Esophagus squamous epithelium (tissue), 5 donors: Measurements from ENCODE around the gene CADM4. TPM values are rescaled to one million over a fixed set of nuclear protein-coding genes. Genes with fewer than 3 reads are reported as not detected.
"Not testable (repeated sequence)": the region's sequence is repeated elsewhere in the genome, so short reads cannot be mapped to it uniquely, and the experiment has no call there.

Experiments used
- DNase-seq: peaks from one replicate; lab custom pipeline; 2025; lab: John Stamatoyannopoulos, UW
- H3K27ac ChIP-seq, 4 donors: fragments of 200-600 bp; sonication (generic); one replicate each; pipeline ENCODE4 v1.5.1; 2016 to 2019; ENCODE audit warnings: mild to moderate bottlenecking in 1 of 4
- H3K27me3 ChIP-seq, 4 donors: fragments of 200-600 bp; sonication (generic); 1 replicate in 3 of 4; 2 replicates in 1 of 4; pipeline versions ENCODE4 v1.5.1 to v1.6.0; 2017 to 2021; ENCODE audit warnings: antibody characterized with exemption in 1 of 4
- H3K36me3 ChIP-seq, 3 donors: fragments of 200-600 bp; sonication (generic); one replicate each; pipeline ENCODE4 v1.5.1; 2016 to 2019
- H3K4me1 ChIP-seq, 3 donors: fragments of 200-600 bp; sonication (generic); one replicate each; pipeline ENCODE4 v1.5.1; 2017 to 2019
- H3K4me3 ChIP-seq, 4 donors: fragments of 200-600 bp; sonication (generic); 1 replicate in 3 of 4; 2 replicates in 1 of 4; pipeline ENCODE4 v1.5.1; 2016 to 2019; ENCODE audit warnings: mild to moderate bottlenecking in 2 of 4, moderate library complexity in 1 of 4
- H3K9me3 ChIP-seq, 3 donors: fragments of 200-600 bp; sonication (generic); one replicate each; pipeline ENCODE4 v1.5.1; 2016 to 2019
- POLR2A ChIP-seq, 4 donors: fragments of 450-650 bp; IDR thresholded peaks; one replicate each; pipeline ENCODE4 v1.6.1; 2017; ENCODE audit warnings: antibody characterized with exemption in 4 of 4, mild to moderate bottlenecking in 4 of 4, moderate library complexity in 3 of 4
- WGBS, 2 donors: methylation state at CpG; one replicate each; pipeline ENCODE4 v1.1.5; 2018; 5-methylcytosine and 5-hydroxymethylcytosine counted together
- intact Hi-C: fragments of 100-400 bp; cut with DNase I; formaldehyde crosslinking; loops from one replicate; pipeline ENCODE4 v1.15.0; 2022
- total RNA-seq, 4 donors: library from RNA; depleted of rRNA; stranded (reverse); fragments of >200 nt; gene quantifications; one replicate each; pipeline ENCODE4 v1.1.0, GENCODE V29; 2016
- TF ChIP-seq, protein P1 (sequence below), 6 experiments: fragments of 450-650 bp in 4 of 6; fragments of 200-600 bp in 2 of 6; sonication (generic) in 2 of 6; IDR thresholded peaks; one replicate each; pipeline ENCODE4 v1.5.1; 2016 to 2019; ENCODE audit warnings: antibody characterized with exemption in 6 of 6, mild to moderate bottlenecking in 4 of 6, moderate library complexity in 4 of 6
- donor health status: DM: yes; HTN: yes; CAD: no.

The CADM4 gene
- total RNA-seq, 4 donors from 2014 or later = 8.8 to 22.8 (median 10.5) TPM

DNA sequence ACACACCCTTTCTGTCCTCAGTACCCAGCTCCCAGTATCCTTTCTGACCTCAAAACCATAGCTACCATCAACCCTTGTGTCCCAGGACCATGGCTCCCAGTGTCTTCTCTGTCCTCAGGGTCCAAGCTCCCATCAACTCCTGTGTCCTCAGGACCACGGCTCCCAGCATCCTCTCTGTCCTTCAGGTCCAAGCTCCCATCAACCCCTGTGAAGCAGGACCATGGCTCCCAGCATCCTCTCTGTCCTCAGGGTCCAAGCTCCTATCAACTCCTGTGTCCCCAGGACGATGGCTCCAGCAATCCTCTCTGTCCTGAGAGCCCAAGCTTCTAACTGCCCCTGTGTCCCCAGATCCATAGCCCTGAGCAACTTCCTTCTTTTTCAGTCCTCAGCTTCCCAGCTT, 1.7 kb upstream of the CADM4 start:
- Histone ChIP-seq H3K36me3 (no peaks in the 10 kb centered on the region), H3K9me3 (no peaks in the 10 kb centered on the region), H3K27ac (no peak overlapping the region), H3K27me3 (peaks cover 0 to 17% (median 0%) of the 10 kb centered on the region in 4 donors), H3K4me3 (no peak overlapping the region), H3K4me1 (peaks cover 9 to 33% (median 10%) of the 10 kb centered on the region in 3 donors)
- 75 to 84% methylated on average over 2 of the region's 2 CpGs for WGBS, 2 donors
- DNase-seq = no peak
- intact Hi-C loops = no loop called here
- TF ChIP-seq, protein P1, sequence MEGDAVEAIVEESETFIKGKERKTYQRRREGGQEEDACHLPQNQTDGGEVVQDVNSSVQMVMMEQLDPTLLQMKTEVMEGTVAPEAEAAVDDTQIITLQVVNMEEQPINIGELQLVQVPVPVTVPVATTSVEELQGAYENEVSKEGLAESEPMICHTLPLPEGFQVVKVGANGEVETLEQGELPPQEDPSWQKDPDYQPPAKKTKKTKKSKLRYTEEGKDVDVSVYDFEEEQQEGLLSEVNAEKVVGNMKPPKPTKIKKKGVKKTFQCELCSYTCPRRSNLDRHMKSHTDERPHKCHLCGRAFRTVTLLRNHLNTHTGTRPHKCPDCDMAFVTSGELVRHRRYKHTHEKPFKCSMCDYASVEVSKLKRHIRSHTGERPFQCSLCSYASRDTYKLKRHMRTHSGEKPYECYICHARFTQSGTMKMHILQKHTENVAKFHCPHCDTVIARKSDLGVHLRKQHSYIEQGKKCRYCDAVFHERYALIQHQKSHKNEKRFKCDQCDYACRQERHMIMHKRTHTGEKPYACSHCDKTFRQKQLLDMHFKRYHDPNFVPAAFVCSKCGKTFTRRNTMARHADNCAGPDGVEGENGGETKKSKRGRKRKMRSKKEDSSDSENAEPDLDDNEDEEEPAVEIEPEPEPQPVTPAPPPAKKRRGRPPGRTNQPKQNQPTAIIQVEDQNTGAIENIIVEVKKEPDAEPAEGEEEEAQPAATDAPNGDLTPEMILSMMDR (IDR thresholded peaks at IDR 0.05) = no peak
- no peak for TF ChIP-seq POLR2A (IDR thresholded peaks at IDR 0.05)

GRCh38 chr19:43640424-43640757, 741 bp upstream of the CADM4 start:
- Histone ChIP-seq H3K4me1 (peaks cover 9 to 41% (median 10%) of the 10 kb centered on the region in 3 donors), H3K27ac (peak overlapping the region in 3 of 4 donors; percentile 75 to 93 (median 80)), H3K9me3 (no peaks in the 10 kb centered on the region), H3K36me3 (no peaks in the 10 kb centered on the region), H3K4me3 (peak overlapping the region; percentile 49 to 80 (median 69)), H3K27me3 (peaks cover 0 to 20% (median 0%) of the 10 kb centered on the region in 4 donors)
- DNase-seq = no peak
- intact Hi-C loops = no loop called here
- WGBS, 2 donors = 0 to 20% methylated on average over 2 to 5 of the region's 9 CpGs
- TF ChIP-seq POLR2A (IDR thresholded peaks at IDR 0.05) = peak in 1 of 4 donors; percentile 25
- TF ChIP-seq, protein P1 (IDR thresholded peaks at IDR 0.05) = no peak

GRCh38 chr19:43638995-43639518, 593 bp downstream of the CADM4 start:
- Histone ChIP-seq H3K4me3 (peak overlapping the region; percentile 49 to 80 (median 69)), H3K36me3 (no peaks in the 10 kb centered on the region), H3K27ac (peak overlapping the region in 3 of 4 donors; percentile 49 to 80 (median 75)), H3K27me3 (peaks cover 0 to 20% (median 0%) of the 10 kb centered on the region in 4 donors), H3K9me3 (no peaks in the 10 kb centered on the region), H3K4me1 (peaks cover 13 to 54% (median 19%) of the 10 kb centered on the region in 3 donors)
- no peak for TF ChIP-seq POLR2A (IDR thresholded peaks at IDR 0.05)
- TF ChIP-seq, protein P1 (IDR thresholded peaks at IDR 0.05) = no peak
- 9 to 21% methylated on average over 16 to 17 of the region's 18 CpGs for WGBS, 2 donors
- intact Hi-C loops = no loop called here
- no peak for DNase-seq

GRCh38 chr19:43638214-43638994, 1.2 kb downstream of the CADM4 start:
- intact Hi-C loops = no loop called here
- no peaks in the 10 kb centered on the region for H3K36me3 ChIP-seq
- H3K27me3 ChIP-seq = peaks cover 0 to 20% (median 0%) of the 10 kb centered on the region in 4 donors
- TF ChIP-seq POLR2A (IDR thresholded peaks at IDR 0.05) = no peak
- TF ChIP-seq, protein P1 (IDR thresholded peaks at IDR 0.05) = no peak
- 72 to 75% methylated on average over 12 to 13 of the region's 13 CpGs for WGBS, 2 donors
- DNase-seq = no peak
- H3K9me3 ChIP-seq = no peaks in the 10 kb centered on the region
- H3K27ac ChIP-seq = no peak overlapping the region
- peak overlapping the region in 3 of 4 donors; percentile 63 to 80 (median 75) for H3K4me3 ChIP-seq
- peaks cover 13 to 58% (median 20%) of the 10 kb centered on the region in 3 donors for H3K4me1 ChIP-seq

DNA sequence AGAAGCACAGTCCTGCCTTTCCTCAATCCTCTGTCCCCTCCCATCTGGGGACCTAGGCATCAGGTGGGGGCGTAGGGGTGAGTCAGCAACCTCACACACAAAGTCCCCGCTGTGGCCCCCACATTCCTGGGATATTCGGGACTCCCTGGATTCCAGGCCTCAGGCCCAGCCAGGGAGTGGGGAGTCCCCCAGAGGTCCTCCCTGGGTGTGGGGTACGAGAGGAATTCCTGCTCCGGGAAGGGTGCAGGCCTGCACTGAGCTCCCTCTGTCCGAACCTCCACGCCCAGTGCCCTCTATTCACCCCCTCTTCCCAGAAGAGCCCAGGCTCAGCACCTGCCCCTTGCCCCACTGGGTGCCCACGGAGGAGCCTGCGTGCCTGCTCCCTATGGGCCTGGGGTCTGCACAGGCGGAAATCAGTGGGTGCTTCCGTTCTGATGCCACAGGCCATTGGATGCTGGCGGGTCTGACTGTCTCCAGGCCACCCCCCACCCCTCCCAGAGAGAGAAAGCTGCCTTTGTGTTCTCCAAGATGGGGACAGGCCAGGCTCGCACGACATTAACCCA, 3.4 kb downstream of the CADM4 start:
- Histone ChIP-seq H3K36me3 (no peaks in the 10 kb centered on the region), H3K4me3 (no peak overlapping the region), H3K27me3 (peaks cover 0 to 20% (median 0%) of the 10 kb centered on the region in 4 donors), H3K9me3 (no peaks in the 10 kb centered on the region), H3K27ac (peak overlapping the region in 1 of 4 donors; percentile 9), H3K4me1 (peaks cover 13 to 58% (median 20%) of the 10 kb centered on the region in 3 donors)
- intact Hi-C loops = no loop called here
- TF ChIP-seq, protein P1 (IDR thresholded peaks at IDR 0.05) = no peak
- no peak for TF ChIP-seq POLR2A (IDR thresholded peaks at IDR 0.05)
- DNase-seq = no peak
- WGBS, 2 donors = 57 to 60% methylated on average over 1 to 6 of the region's 14 CpGs

DNA sequence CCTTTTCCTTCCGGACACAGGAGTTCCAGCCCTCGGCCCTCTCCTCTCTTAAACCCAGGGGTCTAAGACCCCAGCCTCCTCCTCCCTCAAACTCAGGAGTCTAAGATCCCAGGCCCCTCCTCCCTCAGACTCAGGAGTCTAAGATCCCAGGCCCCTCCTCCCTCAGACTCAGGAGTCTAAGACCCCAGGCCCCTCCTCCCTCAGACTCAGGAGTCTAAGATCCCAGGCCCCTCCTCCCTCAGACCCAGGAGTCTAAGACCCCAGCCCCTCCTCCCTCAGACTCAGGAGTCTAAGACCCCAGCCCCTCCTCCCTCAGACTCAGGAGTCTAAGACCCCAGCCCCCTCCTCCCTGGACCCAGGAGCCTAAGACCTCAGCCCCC, 4.1 kb downstream of the CADM4 start:
- Histone ChIP-seq H3K4me1 (peaks cover 11 to 55% (median 20%) of the 10 kb centered on the region in 3 donors), H3K27me3 (peaks cover 0 to 17% (median 0%) of the 10 kb centered on the region in 4 donors), H3K27ac (peak overlapping the region in 1 of 4 donors; percentile 9)
- H3K4me3 ChIP-seq, DNase-seq, H3K36me3 ChIP-seq, H3K9me3 ChIP-seq, intact Hi-C loops: not testable (repeated sequence)
- 0 to 77% methylated on average over 1 to 2 of the region's 2 CpGs for WGBS, 2 donors
